Measurements from ENCODE around the gene TLK1.
"Not testable (repeated sequence)": the region's sequence is repeated elsewhere in the genome, so short reads cannot be mapped to it uniquely, and the experiment has no call there.

The TLK1 gene

GRCh38 chr2:171100370-171100769, 60.3 kb downstream of the TLK1 start:
- ChIA-PET CTCF (no interaction called here), POLR2A (no interaction called here)
- DNase-seq (ENCODE audit: extremely low spot score): no peak
- no peak for TF ChIP-seq CTCF (IDR thresholded peaks at IDR 0.05; ENCODE audit: control extremely low read depth, extremely low read depth, low read depth, missing control alignments)

GRCh38 chr2:171098607-171099006, 62.1 kb downstream of the TLK1 start:
- POLR2A ChIA-PET: no interaction called here
- CTCF ChIA-PET: interaction anchor here (0.8 to 3.4 kb wide), 2 partner anchors 11 to 26 kb away, joined by 3 to 23 read pairs; no protein-coding TSS in a partner anchor
- TF ChIP-seq CTCF (IDR thresholded peaks at IDR 0.05; ENCODE audit: control extremely low read depth, extremely low read depth, low read depth, missing control alignments): no peak
- DNase-seq (ENCODE audit: extremely low spot score): no peak

GRCh38 chr2:171095014-171095582, 65.6 kb downstream of the TLK1 start:
- POLR2A ChIA-PET: no interaction called here
- no peak for DNase-seq (ENCODE audit: extremely low spot score)
- CTCF ChIA-PET: interaction anchor here (1.1 to 1.3 kb wide), 2 partner anchors 8 to 16 kb away, joined by 3 to 8 read pairs; no protein-coding TSS in a partner anchor
- no peak for TF ChIP-seq CTCF (IDR thresholded peaks at IDR 0.05; ENCODE audit: control extremely low read depth, extremely low read depth, low read depth, missing control alignments)

GRCh38 chr2:171091517-171091916, 69.2 kb downstream of the TLK1 start:
- POLR2A ChIA-PET; CTCF ChIA-PET; DNase-seq (ENCODE audit: extremely low spot score): not testable (repeated sequence)

- ChIA-PET POLR2A (no interaction called here), CTCF (no interaction called here)
- no peak for TF ChIP-seq CTCF (IDR thresholded peaks at IDR 0.05; ENCODE audit: control extremely low read depth, extremely low read depth, low read depth, missing control alignments)
- no peak for DNase-seq (ENCODE audit: extremely low spot score)
These were observed 71.2 kb downstream of the TLK1 start for GRCh38 chr2:171089489-171089888.

GRCh38 chr2:171088057-171088834, 72.4 kb downstream of the TLK1 start:
- no peak for DNase-seq (ENCODE audit: extremely low spot score)
- ChIA-PET CTCF (interaction anchor here (0.8 to 3.0 kb wide), 15 partner anchors 9 to 291 kb away, joined by 3 to 23 read pairs (median 6); no protein-coding TSS in a partner anchor), POLR2A (interaction anchor here (0.6 kb wide), 1 partner anchor 1023 kb away, joined by 6 read pairs; no protein-coding TSS in a partner anchor)
- TF ChIP-seq CTCF (IDR thresholded peaks at IDR 0.05; ENCODE audit: control extremely low read depth, extremely low read depth, low read depth, missing control alignments): no peak

GRCh38 chr2:171087547-171087946, 73.1 kb downstream of the TLK1 start:
- no peak for DNase-seq (ENCODE audit: extremely low spot score)
- ChIA-PET CTCF (interaction anchor here (0.9 to 3.0 kb wide), 22 partner anchors 8 to 341 kb away, joined by 3 to 23 read pairs (median 6); no protein-coding TSS in a partner anchor), POLR2A (interaction anchor here (0.6 kb wide), 2 partner anchors 222 to 1024 kb away, joined by 4 to 6 read pairs; no protein-coding TSS in a partner anchor)
- no peak for TF ChIP-seq CTCF (IDR thresholded peaks at IDR 0.05; ENCODE audit: control extremely low read depth, extremely low read depth, low read depth, missing control alignments)

Measured in GM10248 (cell line).